Fibroblast of villous mesenchyme (primary cell): ENCODE results near the gene PACSIN2. TPM values are rescaled to one million over a fixed set of nuclear protein-coding genes. Genes with fewer than 3 reads are reported as not detected.
"Not testable (repeated sequence)": the region's sequence is repeated elsewhere in the genome, so short reads cannot be mapped to it uniquely, and the experiment has no call there.

Source experiments
- DNase-seq: peaks from one replicate; pipeline ENCODE4 v3.0.0-alpha.2; 2010; ENCODE audit warnings: low read depth
- H3K4me3 ChIP-seq: 2 replicates; pipeline ENCODE4 v1.5.1; 2011; ENCODE audit warnings: low read depth, mild to moderate bottlenecking, low read length
- CTCF ChIP-seq: IDR thresholded peaks from 2 replicates; pipeline ENCODE4 v1.5.1; 2012; ENCODE audit warnings: low read depth, mild to moderate bottlenecking, low read length; ENCODE audit not compliant: insufficient read depth
- total RNA-seq: library from RNA; depleted of rRNA; stranded (reverse); fragments of >200 nt; gene quantifications from 2 replicates; pipeline ENCODE4 v1.2.3, GENCODE V29; 2012

Gene PACSIN2
- total RNA-seq, 1 donor: 53.1 TPM

GRCh38 chr22:42957958-42958357, 57.0 kb downstream of the PACSIN2 start:
- no peak for DNase-seq
- no peak overlapping the region for H3K4me3 ChIP-seq
- TF ChIP-seq CTCF: no peak

GRCh38 chr22:42957544-42957943, 57.4 kb downstream of the PACSIN2 start:
- H3K4me3 ChIP-seq: no peak overlapping the region
- no peak for TF ChIP-seq CTCF
- no peak for DNase-seq

GRCh38 chr22:42955848-42956247, 59.1 kb downstream of the PACSIN2 start:
- DNase-seq: no peak
- TF ChIP-seq CTCF: no peak
- no peak overlapping the region for H3K4me3 ChIP-seq

- H3K4me3 ChIP-seq: no peak overlapping the region
- no peak for TF ChIP-seq CTCF
- DNase-seq: no peak
These were observed 59.8 kb downstream of the PACSIN2 start for GRCh38 chr22:42955087-42955635.

- DNase-seq: not testable (repeated sequence)
These were observed 61.2 kb downstream of the PACSIN2 start for GRCh38 chr22:42953751-42954150.

GRCh38 chr22:42951093-42951710, 63.7 kb downstream of the PACSIN2 start:
- no peak for DNase-seq
- no peak for TF ChIP-seq CTCF
- no peak overlapping the region for H3K4me3 ChIP-seq

More at GRCh38 chr22:42953751-42954150, 61.2 kb downstream of the PACSIN2 start:
- not testable (repeated sequence) for H3K4me3 ChIP-seq

GRCh38 chr22:42950281-42950680, 64.7 kb downstream of the PACSIN2 start:
- H3K4me3 ChIP-seq: no peak overlapping the region
- no peak for DNase-seq
- TF ChIP-seq CTCF: no peak
